Cardiac muscle cell (in vitro differentiated cells and primary cell): ENCODE measurements around the gene DPEP2. TPM values are rescaled to one million over a fixed set of nuclear protein-coding genes. Genes with fewer than 3 reads are reported as not detected.
"Not testable (repeated sequence)": the region's sequence is repeated elsewhere in the genome, so short reads cannot be mapped to it uniquely, and the experiment has no call there.

Source experiments
- DNase-seq, 2 donors: peaks; one replicate each; pipeline versions ENCODE4 v3.0.0 to v3.0.0-alpha.2; 2010 to 2017; ENCODE audit warnings: low read depth in 1 of 2, low spot score in 1 of 2
- H3K27ac ChIP-seq: fragments of 200-600 bp; sonication (generic); 2 replicates; pipeline ENCODE4 v1.5.1; 2016
- H3K27me3 ChIP-seq: fragments of 200-600 bp; sonication (generic); 2 replicates; pipeline ENCODE4 v1.6.0; 2016; ENCODE audit warnings: control low read depth
- H3K36me3 ChIP-seq: fragments of 200-600 bp; sonication (generic); 2 replicates; pipeline ENCODE4 v1.5.1; 2016; ENCODE audit warnings: control low read depth
- H3K4me1 ChIP-seq: fragments of 200-600 bp; sonication (generic); 2 replicates; pipeline ENCODE4 v1.8.1; 2017; ENCODE audit warnings: low read depth, mild to moderate bottlenecking, mixed run types
- H3K4me3 ChIP-seq: fragments of 200-600 bp; sonication (generic); 2 replicates; pipeline ENCODE4 v1.5.1; 2016; ENCODE audit warnings: mild to moderate bottlenecking
- H3K9me3 ChIP-seq: fragments of 200-600 bp; sonication (generic); 2 replicates; pipeline ENCODE4 v1.5.1; 2017; ENCODE audit warnings: low read depth, mild to moderate bottlenecking, control low read depth
- polyA plus RNA-seq: library from polyadenylated mRNA; unstranded; fragments of >200 nt; fragmentation: Nextera tagmentation; extraction: Ambion mirVana; gene quantifications from 2 replicates; pipeline ENCODE4 v1.2.1, GENCODE V29; 2016
- total RNA-seq: library from RNA; depleted of rRNA; stranded (reverse); fragments of >200 nt; gene quantifications from 2 replicates; pipeline ENCODE4 v1.2.3, GENCODE V29; 2016
- TF ChIP-seq, protein P1 (sequence below): IDR thresholded peaks from 2 replicates; pipeline ENCODE4 v1.5.1; 2012; ENCODE audit warnings: low read depth, mild to moderate bottlenecking, low read length

The DPEP2 gene
- total and polyA plus RNA-seq, 2 experiments from 2014 or later: not detected

DNA sequence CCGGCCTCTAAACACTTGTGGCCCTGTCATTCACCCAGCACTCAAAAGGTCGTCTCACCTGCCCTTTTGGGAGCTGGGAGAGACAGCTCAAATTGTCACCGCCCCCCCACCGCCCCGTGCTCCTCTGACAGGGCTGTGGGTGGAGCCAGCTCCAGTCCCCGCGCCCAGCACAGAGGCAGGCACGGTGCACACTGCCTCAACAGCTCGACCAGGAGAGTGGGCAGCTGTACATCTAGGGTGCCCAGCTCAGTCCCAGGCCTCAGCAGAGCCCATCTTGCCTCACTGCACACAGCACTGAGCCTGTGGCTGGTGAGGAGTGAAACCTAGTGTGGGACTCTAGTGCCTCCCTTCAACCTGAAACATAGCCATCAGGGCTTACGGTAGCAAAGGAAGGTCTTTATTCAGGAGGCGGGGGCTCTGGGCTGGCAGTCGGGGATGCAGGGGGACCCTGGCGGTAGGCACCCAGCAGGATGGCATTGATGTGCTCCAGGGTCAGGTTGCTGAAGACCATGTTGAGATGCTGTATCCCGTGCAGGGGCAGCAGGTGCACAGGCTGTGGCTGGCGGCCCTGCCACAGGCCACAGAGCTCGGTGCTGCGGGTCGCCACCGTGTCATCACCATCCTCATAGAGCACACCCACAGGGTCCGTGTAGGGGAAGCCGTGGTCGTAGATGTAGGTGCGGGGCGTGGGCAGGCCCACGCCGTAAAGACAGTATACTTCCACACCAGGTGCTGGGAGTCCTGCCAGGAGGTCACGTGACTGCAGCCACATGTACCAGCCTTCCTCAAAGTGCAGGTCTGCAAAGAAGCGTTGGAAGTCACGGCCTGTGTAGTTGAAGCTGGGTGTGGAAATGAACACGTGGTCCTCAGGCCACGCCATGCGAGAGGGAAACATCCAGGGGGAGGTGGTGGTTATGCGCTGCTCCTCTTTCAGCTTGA lies 59.5 kb downstream of the DPEP2 start:
- DNase-seq: no peak
- Histone ChIP-seq H3K4me3 (no peak overlapping the region), H3K27me3 (no peaks in the 10 kb centered on the region), H3K27ac (no peak overlapping the region), H3K4me1 (peaks cover 8% of the 10 kb centered on the region), H3K36me3 (no peaks in the 10 kb centered on the region), H3K9me3 (no peaks in the 10 kb centered on the region)
- TF ChIP-seq, protein P1, sequence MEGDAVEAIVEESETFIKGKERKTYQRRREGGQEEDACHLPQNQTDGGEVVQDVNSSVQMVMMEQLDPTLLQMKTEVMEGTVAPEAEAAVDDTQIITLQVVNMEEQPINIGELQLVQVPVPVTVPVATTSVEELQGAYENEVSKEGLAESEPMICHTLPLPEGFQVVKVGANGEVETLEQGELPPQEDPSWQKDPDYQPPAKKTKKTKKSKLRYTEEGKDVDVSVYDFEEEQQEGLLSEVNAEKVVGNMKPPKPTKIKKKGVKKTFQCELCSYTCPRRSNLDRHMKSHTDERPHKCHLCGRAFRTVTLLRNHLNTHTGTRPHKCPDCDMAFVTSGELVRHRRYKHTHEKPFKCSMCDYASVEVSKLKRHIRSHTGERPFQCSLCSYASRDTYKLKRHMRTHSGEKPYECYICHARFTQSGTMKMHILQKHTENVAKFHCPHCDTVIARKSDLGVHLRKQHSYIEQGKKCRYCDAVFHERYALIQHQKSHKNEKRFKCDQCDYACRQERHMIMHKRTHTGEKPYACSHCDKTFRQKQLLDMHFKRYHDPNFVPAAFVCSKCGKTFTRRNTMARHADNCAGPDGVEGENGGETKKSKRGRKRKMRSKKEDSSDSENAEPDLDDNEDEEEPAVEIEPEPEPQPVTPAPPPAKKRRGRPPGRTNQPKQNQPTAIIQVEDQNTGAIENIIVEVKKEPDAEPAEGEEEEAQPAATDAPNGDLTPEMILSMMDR: no peak

DNA sequence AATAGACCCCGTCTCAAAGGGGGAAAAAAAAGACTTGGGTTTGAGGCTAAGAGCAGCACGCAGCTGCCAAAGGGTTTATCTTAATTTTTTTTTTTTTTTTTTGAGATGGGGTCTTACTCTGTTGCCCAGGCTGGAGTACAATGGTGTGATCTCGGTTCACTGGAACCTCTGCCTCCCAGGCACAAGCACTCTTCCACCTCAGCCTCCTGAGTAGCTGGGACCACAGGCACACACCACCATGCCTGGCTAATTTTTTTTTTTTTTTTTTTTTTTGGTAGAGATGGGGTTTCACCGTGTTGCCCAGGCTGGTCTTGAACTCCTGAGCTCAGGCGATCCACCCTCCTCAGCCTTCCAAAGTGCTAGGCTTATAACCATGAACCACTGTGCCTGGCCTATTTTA lies 61.6 kb downstream of the DPEP2 start:
- DNase-seq, H3K27ac ChIP-seq: not testable (repeated sequence)

More for the DNA sequence above, 61.6 kb downstream of the DPEP2 start:
- not testable (repeated sequence) for H3K9me3 ChIP-seq, H3K4me1 ChIP-seq, H3K4me3 ChIP-seq, H3K27me3 ChIP-seq, H3K36me3 ChIP-seq

Other genes with a start within 250 kb of the DPEP2 start
- 7.4 and 8.0 TPM in 2 replicates for gene RANBP10, start 192.9 kb downstream of the DPEP2 start, total RNA-seq
- 13.4 and 13.6 TPM in 2 replicates for gene RANBP10, start 192.9 kb downstream of the DPEP2 start, polyA plus RNA-seq
- 1.1 and 4.0 TPM in 2 replicates for gene TSNAXIP1, start 192.6 kb downstream of the DPEP2 start, total RNA-seq
- gene TSNAXIP1, start 192.6 kb downstream of the DPEP2 start, polyA plus RNA-seq: 1.7 and 3.0 TPM in 2 replicates
- gene THAP11, start 157.2 kb downstream of the DPEP2 start, total RNA-seq: 75.3 and 80.7 TPM in 2 replicates
- gene THAP11, start 157.2 kb downstream of the DPEP2 start, polyA plus RNA-seq: 61.3 and 68.3 TPM in 2 replicates
- gene NUTF2, start 152.6 kb downstream of the DPEP2 start, total RNA-seq: 77.6 and 213 TPM in 2 replicates
- 220 and 235 TPM in 2 replicates for gene NUTF2, start 152.6 kb downstream of the DPEP2 start, polyA plus RNA-seq
- 42.1 and 61.8 TPM in 2 replicates for gene CENPT, start 151.8 kb downstream of the DPEP2 start, total RNA-seq
- 65.2 and 70.2 TPM in 2 replicates for gene CENPT, start 151.8 kb downstream of the DPEP2 start, polyA plus RNA-seq
- 89.6 and 95.7 TPM in 2 replicates for gene EDC4, start 126.4 kb downstream of the DPEP2 start, total RNA-seq
- gene EDC4, start 126.4 kb downstream of the DPEP2 start, polyA plus RNA-seq: 68.3 and 87.8 TPM in 2 replicates
- gene NRN1L, start 114.6 kb downstream of the DPEP2 start, total RNA-seq: 2.2 and 4.8 TPM in 2 replicates
- 0.32 and 0.73 TPM in 2 replicates for gene NRN1L, start 114.6 kb downstream of the DPEP2 start, polyA plus RNA-seq
- 31.0 and 31.6 TPM in 2 replicates for gene PSKH1, start 106.2 kb downstream of the DPEP2 start, total RNA-seq
- gene PSKH1, start 106.2 kb downstream of the DPEP2 start, polyA plus RNA-seq: 46.7 and 48.8 TPM in 2 replicates
- 1.9 and 2.7 TPM in 2 replicates for gene CTRL, start 67.6 kb downstream of the DPEP2 start, total RNA-seq
- gene CTRL, start 67.6 kb downstream of the DPEP2 start, polyA plus RNA-seq: 10.0 and 14.8 TPM in 2 replicates
- gene PSMB10, start 62.6 kb downstream of the DPEP2 start, total RNA-seq: 26.7 and 35.1 TPM in 2 replicates
- 34.6 and 53.2 TPM in 2 replicates for gene PSMB10, start 62.6 kb downstream of the DPEP2 start, polyA plus RNA-seq
- 11.3 and 13.4 TPM in 2 replicates for gene LCAT, start 55.4 kb downstream of the DPEP2 start, total RNA-seq
- 13.8 and 18.4 TPM in 2 replicates for gene LCAT, start 55.4 kb downstream of the DPEP2 start, polyA plus RNA-seq
- 35.0 and 49.2 TPM in 2 replicates for gene SLC12A4, start 30.8 kb downstream of the DPEP2 start, total RNA-seq
- 36.5 and 59.4 TPM in 2 replicates for gene SLC12A4, start 30.8 kb downstream of the DPEP2 start, polyA plus RNA-seq
- 0.07 TPM in 1 of 2 replicates, not detected in the other for gene DPEP3, start 19.0 kb downstream of the DPEP2 start, total RNA-seq
- 0.51 TPM in 1 of 2 replicates, not detected in the other for gene DPEP3, start 19.0 kb downstream of the DPEP2 start, polyA plus RNA-seq
- not detected in 2 replicates for gene DPEP2NB, start 16.4 kb upstream of the DPEP2 start, total RNA-seq
- gene DPEP2NB, start 16.4 kb upstream of the DPEP2 start, polyA plus RNA-seq: not detected in 2 replicates
- gene DDX28, start 23.7 kb upstream of the DPEP2 start, total RNA-seq: 20.1 and 21.8 TPM in 2 replicates
- 15.3 and 20.3 TPM in 2 replicates for gene DDX28, start 23.7 kb upstream of the DPEP2 start, polyA plus RNA-seq
- gene DUS2, start 23.8 kb upstream of the DPEP2 start, total RNA-seq: 18.3 and 21.3 TPM in 2 replicates
- 29.7 and 30.0 TPM in 2 replicates for gene DUS2, start 23.8 kb upstream of the DPEP2 start, polyA plus RNA-seq
- gene NFATC3, start 85.9 kb upstream of the DPEP2 start, total RNA-seq: 21.8 and 26.2 TPM in 2 replicates
- 13.6 and 16.1 TPM in 2 replicates for gene NFATC3, start 85.9 kb upstream of the DPEP2 start, polyA plus RNA-seq
- 0.60 and 2.8 TPM in 2 replicates for gene ESRP2, start 236.6 kb upstream of the DPEP2 start, total RNA-seq
- 1.8 and 3.1 TPM in 2 replicates for gene ESRP2, start 236.6 kb upstream of the DPEP2 start, polyA plus RNA-seq
- gene PLA2G15, start 245.9 kb upstream of the DPEP2 start, total RNA-seq: 18.0 and 19.8 TPM in 2 replicates
- gene PLA2G15, start 245.9 kb upstream of the DPEP2 start, polyA plus RNA-seq: 17.1 and 17.5 TPM in 2 replicates